BJ (cell line): ENCODE measurements around the gene CCDC86. TPM values are rescaled to one million over a fixed set of nuclear protein-coding genes. Genes with fewer than 3 reads are reported as not detected.

Experiments
- CTCF ChIA-PET: fragments of 350-600 bp; formaldehyde crosslinking; extraction: SDS; loops from one replicate; lab custom pipeline; 2021; ENCODE audit warnings: antibody characterized with exemption, inconsistent platforms; lab: Yijun Ruan, JAX
- POLR2A ChIA-PET: fragments of 300-600 bp; sonication (Branson Sonifier 250); formaldehyde crosslinking; extraction: SDS; loops from one replicate; lab custom pipeline; 2021; ENCODE audit warnings: antibody characterized with exemption; lab: Charles Lee
- DNase-seq: peaks from one replicate; pipeline ENCODE4 v3.0.0-alpha.2; 2011; ENCODE audit warnings: low read depth
- H3K27me3 ChIP-seq: 2 replicates; pipeline ENCODE4 v1.6.0; 2011; ENCODE audit warnings: low read length; ENCODE audit not compliant: control insufficient read depth, insufficient read depth
- H3K36me3 ChIP-seq: 2 replicates; pipeline ENCODE4 v1.5.1; 2011; ENCODE audit warnings: low read length; ENCODE audit not compliant: control insufficient read depth, insufficient read depth
- H3K4me3 ChIP-seq: 2 replicates; pipeline ENCODE4 v1.5.1; 2011; ENCODE audit warnings: low read depth, mild to moderate bottlenecking, control low read depth, low read length
- polyA plus RNA-seq: library from polyadenylated mRNA; depleted of rRNA; stranded (reverse); fragments of >200 nt; gene quantifications from 2 replicates; pipeline ENCODE4 v1.2.3, GENCODE V29; 2011
- TF ChIP-seq, protein P1 (sequence below): IDR thresholded peaks from 2 replicates; pipeline ENCODE4 v1.5.1; 2011; ENCODE audit warnings: low read depth, mild to moderate bottlenecking, control low read depth, inconsistent platforms, low read length, moderate library complexity; ENCODE audit not compliant: insufficient read depth

CCDC86 gene
- polyA plus RNA-seq, 1 experiment = 21.2 TPM

DNA sequence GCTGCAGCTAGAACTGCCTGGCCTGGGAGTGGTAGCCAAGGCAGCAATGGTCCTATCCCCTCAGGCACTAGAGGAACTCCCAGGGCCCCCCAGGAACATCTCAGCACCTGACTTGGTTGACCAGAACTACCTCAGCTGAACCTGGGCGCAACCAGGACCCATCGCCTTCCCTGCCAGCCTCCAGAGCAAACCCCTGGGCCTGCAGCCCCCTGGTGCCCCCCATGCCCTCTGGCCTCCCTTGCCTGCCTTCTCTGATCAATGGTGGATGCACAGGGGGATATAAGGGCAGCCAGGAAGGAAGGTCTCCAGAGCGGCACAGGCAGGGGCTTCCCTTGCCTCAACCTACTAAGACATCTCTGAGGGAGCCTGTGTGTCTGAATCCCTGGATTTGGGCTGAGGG, 43.3 kb upstream of the CCDC86 start:
- DNase-seq = no peak
- TF ChIP-seq, protein P1, sequence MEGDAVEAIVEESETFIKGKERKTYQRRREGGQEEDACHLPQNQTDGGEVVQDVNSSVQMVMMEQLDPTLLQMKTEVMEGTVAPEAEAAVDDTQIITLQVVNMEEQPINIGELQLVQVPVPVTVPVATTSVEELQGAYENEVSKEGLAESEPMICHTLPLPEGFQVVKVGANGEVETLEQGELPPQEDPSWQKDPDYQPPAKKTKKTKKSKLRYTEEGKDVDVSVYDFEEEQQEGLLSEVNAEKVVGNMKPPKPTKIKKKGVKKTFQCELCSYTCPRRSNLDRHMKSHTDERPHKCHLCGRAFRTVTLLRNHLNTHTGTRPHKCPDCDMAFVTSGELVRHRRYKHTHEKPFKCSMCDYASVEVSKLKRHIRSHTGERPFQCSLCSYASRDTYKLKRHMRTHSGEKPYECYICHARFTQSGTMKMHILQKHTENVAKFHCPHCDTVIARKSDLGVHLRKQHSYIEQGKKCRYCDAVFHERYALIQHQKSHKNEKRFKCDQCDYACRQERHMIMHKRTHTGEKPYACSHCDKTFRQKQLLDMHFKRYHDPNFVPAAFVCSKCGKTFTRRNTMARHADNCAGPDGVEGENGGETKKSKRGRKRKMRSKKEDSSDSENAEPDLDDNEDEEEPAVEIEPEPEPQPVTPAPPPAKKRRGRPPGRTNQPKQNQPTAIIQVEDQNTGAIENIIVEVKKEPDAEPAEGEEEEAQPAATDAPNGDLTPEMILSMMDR = no peak
- ChIA-PET CTCF (interaction anchor here (1.2 to 1.9 kb wide), 3 partner anchors 23 to 101 kb away, joined by 4 to 8 read pairs (median 4); no protein-coding TSS in a partner anchor), POLR2A (no interaction called here)
- Histone ChIP-seq H3K36me3 (no peaks in the 10 kb centered on the region), H3K4me3 (no peak overlapping the region), H3K27me3 (peaks cover 5% of the 10 kb centered on the region)

DNA sequence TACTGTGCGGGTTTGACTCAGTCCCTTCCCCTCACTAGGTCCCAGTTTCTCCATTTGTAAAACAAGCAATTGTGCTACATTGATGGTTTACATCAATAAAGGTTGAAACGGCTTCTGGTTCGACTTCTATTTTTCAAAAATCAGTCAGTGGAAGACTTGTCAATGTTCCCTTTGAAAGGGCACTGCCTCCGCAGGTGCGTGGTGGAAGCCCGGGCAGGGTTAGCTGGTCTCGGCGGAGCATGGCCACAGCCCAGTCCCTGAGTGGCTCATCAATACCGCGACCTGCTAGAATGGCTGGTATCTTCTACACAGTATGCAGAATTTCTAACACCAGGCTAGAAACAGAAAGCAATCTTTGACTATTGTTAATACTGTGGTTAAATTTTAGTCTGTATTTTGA, 40.7 kb upstream of the CCDC86 start:
- no peak for DNase-seq
- POLR2A ChIA-PET = no interaction called here
- TF ChIP-seq, protein P1 = no peak
- Histone ChIP-seq H3K36me3 (no peaks in the 10 kb centered on the region), H3K27me3 (peaks cover 5% of the 10 kb centered on the region), H3K4me3 (no peak overlapping the region)
- CTCF ChIA-PET = interaction anchor here (0.8 to 1.8 kb wide), 3 partner anchors 24 to 30 kb away, joined by 3 to 6 read pairs (median 3); no protein-coding TSS in a partner anchor

DNA sequence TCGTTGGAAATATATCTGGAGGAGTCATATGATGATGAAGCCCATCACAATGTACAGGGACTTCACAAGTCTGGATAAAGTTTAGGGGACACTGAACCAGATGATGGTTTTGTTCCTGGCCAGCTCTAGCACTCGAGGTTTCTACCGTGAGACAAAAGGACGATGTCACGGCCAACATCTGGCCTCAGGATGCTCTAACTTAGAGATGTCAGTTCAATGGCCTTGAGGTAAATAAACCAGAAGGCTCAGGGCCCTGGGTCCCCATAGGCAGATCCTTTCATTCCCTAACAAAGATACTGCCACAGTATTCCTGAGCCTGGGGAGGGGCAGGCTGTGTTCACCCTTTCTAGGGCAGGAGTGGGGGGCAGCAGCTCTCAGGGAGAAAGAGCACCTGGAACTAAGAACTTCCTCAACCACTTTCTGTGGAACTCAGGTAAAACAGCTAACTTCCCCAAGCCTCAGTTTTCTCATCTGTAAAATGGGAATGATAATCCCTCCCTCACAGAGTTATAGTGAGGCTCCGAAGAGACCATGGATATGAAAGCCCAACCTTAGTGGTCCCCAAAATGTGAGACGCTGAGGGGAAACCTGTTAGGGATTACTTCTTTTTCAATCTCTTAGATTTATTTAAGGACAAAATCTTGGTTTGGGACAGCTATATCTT, 38.5 kb upstream of the CCDC86 start:
- TF ChIP-seq, protein P1 = no peak
- POLR2A ChIA-PET = no interaction called here
- no peak for DNase-seq
- Histone ChIP-seq H3K27me3 (peaks cover 5% of the 10 kb centered on the region), H3K4me3 (no peak overlapping the region), H3K36me3 (no peaks in the 10 kb centered on the region)
- CTCF ChIA-PET = interaction anchor here (0.6 to 1.8 kb wide), 3 partner anchors 22 to 28 kb away, joined by 4 to 6 read pairs (median 4); no protein-coding TSS in a partner anchor

DNA sequence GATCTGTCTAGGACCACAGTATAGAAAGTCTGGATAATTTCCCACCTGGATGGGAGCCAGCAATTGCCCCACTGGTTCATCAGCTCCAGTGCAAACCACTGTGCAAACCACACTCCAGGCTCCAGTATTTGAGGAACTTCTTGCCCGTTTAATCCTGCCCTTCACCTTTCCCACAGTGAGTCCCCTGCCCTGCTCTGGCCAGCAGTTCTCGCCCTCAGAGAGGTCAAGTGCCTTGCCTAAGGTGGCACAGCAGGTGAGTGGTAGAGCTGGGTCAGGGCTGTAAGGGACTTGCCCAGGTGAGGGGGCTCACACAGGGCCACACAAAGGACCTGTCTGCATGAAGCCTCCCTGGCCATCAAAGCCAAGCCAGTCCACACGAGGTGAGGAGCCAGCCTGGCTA, 32.7 kb upstream of the CCDC86 start:
- Histone ChIP-seq H3K4me3 (no peak overlapping the region), H3K36me3 (no peaks in the 10 kb centered on the region), H3K27me3 (peaks cover 1% of the 10 kb centered on the region)
- CTCF ChIA-PET = no interaction called here
- POLR2A ChIA-PET = no interaction called here
- TF ChIP-seq, protein P1 = no peak
- no peak for DNase-seq

DNA sequence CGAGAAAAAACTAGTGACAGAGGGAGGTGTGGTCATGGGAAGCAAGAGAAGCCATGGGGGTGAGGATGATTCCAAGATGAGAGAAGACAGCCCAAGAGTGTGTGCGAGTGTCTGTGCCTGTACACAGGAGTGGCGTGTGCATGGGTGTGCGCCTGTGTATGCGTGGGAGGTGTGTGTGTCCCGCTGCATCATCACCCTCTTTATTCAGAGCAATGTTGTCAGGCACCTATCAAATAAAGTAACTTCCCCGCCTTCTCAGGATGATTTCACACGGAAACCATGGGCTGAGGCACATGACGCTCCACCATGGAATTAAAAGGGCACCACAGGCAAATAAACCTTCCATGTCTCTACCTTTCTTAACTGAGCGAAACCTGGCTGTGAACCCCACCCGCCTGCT, 32.2 kb upstream of the CCDC86 start:
- Histone ChIP-seq H3K27me3 (peaks cover 1% of the 10 kb centered on the region), H3K36me3 (no peaks in the 10 kb centered on the region), H3K4me3 (no peak overlapping the region)
- CTCF ChIA-PET = interaction anchor here (0.7 to 1.0 kb wide), 2 partner anchors 21 to 22 kb away, joined by 3 read pairs; no protein-coding TSS in a partner anchor
- no peak for DNase-seq
- TF ChIP-seq, protein P1 = no peak
- POLR2A ChIA-PET = no interaction called here
